Uterus (tissue), 4 donors: ENCODE results near the gene HSPA14. TPM values are rescaled to one million over a fixed set of nuclear protein-coding genes. Genes with fewer than 3 reads are reported as not detected.

Source experiments
- DNase-seq, 2 donors: peaks; one replicate each; pipeline ENCODE4 v3.0.0-alpha.2; 2019 to 2020
- H3K27ac ChIP-seq, 2 donors: fragments of 200-600 bp; sonication (generic); 1 replicate in 1 of 2; 2 replicates in 1 of 2; pipeline ENCODE4 v1.5.1; 2016 to 2018
- H3K27me3 ChIP-seq, 2 donors: fragments of 200-600 bp; sonication (generic); one replicate each; pipeline ENCODE4 v1.5.1; 2018 to 2019; ENCODE audit warnings: control low read depth in 1 of 2
- H3K36me3 ChIP-seq, 2 donors: fragments of 200-600 bp; sonication (generic); one replicate each; pipeline ENCODE4 v1.5.1; 2019; ENCODE audit warnings: control low read depth in 1 of 2
- H3K4me1 ChIP-seq, 2 donors: fragments of 200-600 bp; sonication (generic); one replicate each; pipeline ENCODE4 v1.5.1; 2018 to 2019; ENCODE audit warnings: control low read depth in 1 of 2
- H3K4me3 ChIP-seq, 2 donors: fragments of 200-600 bp; sonication (generic); 1 replicate in 1 of 2; 2 replicates in 1 of 2; pipeline ENCODE4 v1.5.1; 2018 to 2019; ENCODE audit warnings: mild to moderate bottlenecking in 1 of 2
- H3K9me3 ChIP-seq, 2 donors: fragments of 200-600 bp; sonication (generic); one replicate each; pipeline ENCODE4 v1.5.1; 2019; ENCODE audit warnings: control low read depth in 1 of 2
- CTCF ChIP-seq, 4 experiments: fragments of 200-600 bp in 2 of 4; fragments of 450-650 bp in 2 of 4; sonication (generic) in 2 of 4; IDR thresholded peaks; one replicate each; pipeline ENCODE4 v1.5.1; 2016 to 2019; ENCODE audit warnings: antibody characterized with exemption in 4 of 4, mild to moderate bottlenecking in 2 of 4, moderate library complexity in 1 of 4
- POLR2A ChIP-seq, 2 donors: fragments of 450-650 bp; IDR thresholded peaks; one replicate each; pipeline ENCODE4 v1.6.1; 2016; ENCODE audit warnings: antibody characterized with exemption in 2 of 2, mild to moderate bottlenecking in 1 of 2, moderate library complexity in 1 of 2
- intact Hi-C: fragments of 100-400 bp; cut with DNase I; formaldehyde crosslinking; loops from one replicate; pipeline ENCODE4 v1.15.1; 2023; ENCODE audit warnings: low total_unique reads
- total RNA-seq, 4 donors: library from RNA; depleted of rRNA in 3 of 4; stranded (reverse); fragments of >200 nt in 3 of 4; gene quantifications; one replicate each; pipeline versions ENCODE4 v1.1.0 to v1.2.4, GENCODE V29; 2014 to 2023
- donor health status: DM: yes; HTN: yes; CAD: no.

HSPA14 gene
- total RNA-seq, 4 donors from 2014 or later, result 10.4 to 19.4 (median 13.8) TPM

- intact Hi-C loops, result no loop called here
- TF ChIP-seq CTCF (IDR thresholded peaks at IDR 0.05) (no peak), POLR2A (IDR thresholded peaks at IDR 0.05) (no peak)
- no peak overlapping the region for H3K27ac ChIP-seq
- H3K36me3 ChIP-seq, result no peaks in the 10 kb centered on the region
- H3K9me3 ChIP-seq, result no peaks in the 10 kb centered on the region
- no peak overlapping the region for H3K4me3 ChIP-seq
- no peaks in the 10 kb centered on the region for H3K27me3 ChIP-seq
- no peak for DNase-seq
- H3K4me1 ChIP-seq, result no peaks in the 10 kb centered on the region
Observed at GRCh38 chr10:14823966-14824365, 14.1 kb upstream of the HSPA14 start.

GRCh38 chr10:14826076-14826829 is 11.9 kb upstream of the HSPA14 start:
- Histone ChIP-seq H3K27me3 (no peaks in the 10 kb centered on the region), H3K4me1 (no peaks in the 10 kb centered on the region), H3K36me3 (no peaks in the 10 kb centered on the region), H3K4me3 (no peak overlapping the region), H3K27ac (no peak overlapping the region), H3K9me3 (no peaks in the 10 kb centered on the region)
- intact Hi-C loops, result no loop called here
- DNase-seq, result no peak
- TF ChIP-seq POLR2A (IDR thresholded peaks at IDR 0.05) (no peak), CTCF (IDR thresholded peaks at IDR 0.05) (no peak)

- intact Hi-C loops, result no loop called here
- DNase-seq, result no peak
Observed at GRCh38 chr10:14833106-14833505, 5.0 kb upstream of the HSPA14 start.

GRCh38 chr10:14836208-14836607 is 1.9 kb upstream of the HSPA14 start:
- Histone ChIP-seq H3K4me3 (no peak overlapping the region), H3K4me1 (peaks cover 5% of the 10 kb centered on the region in 2 donors), H3K9me3 (no peaks in the 10 kb centered on the region), H3K36me3 (no peaks in the 10 kb centered on the region), H3K27ac (peak overlapping the region in 1 of 2 donors; percentile 94), H3K27me3 (no peaks in the 10 kb centered on the region)
- DNase-seq, result no peak
- intact Hi-C loops, result no loop called here
- TF ChIP-seq POLR2A (IDR thresholded peaks at IDR 0.05), result no peak
- TF ChIP-seq CTCF (IDR thresholded peaks at IDR 0.05), result no peak

More at GRCh38 chr10:14833106-14833505, 5.0 kb upstream of the HSPA14 start:
- no peaks in the 10 kb centered on the region for H3K27me3 ChIP-seq
- no peaks in the 10 kb centered on the region for H3K9me3 ChIP-seq
- TF ChIP-seq POLR2A (IDR thresholded peaks at IDR 0.05) (no peak), CTCF (IDR thresholded peaks at IDR 0.05) (no peak)
- H3K4me3 ChIP-seq, result no peak overlapping the region
- H3K27ac ChIP-seq, result no peak overlapping the region
- H3K36me3 ChIP-seq, result no peaks in the 10 kb centered on the region
- H3K4me1 ChIP-seq, result peaks cover 0 to 5% of the 10 kb centered on the region in 2 donors

- TF ChIP-seq CTCF (IDR thresholded peaks at IDR 0.05) (no peak), POLR2A (IDR thresholded peaks at IDR 0.05) (no peak)
- H3K9me3 ChIP-seq, result no peaks in the 10 kb centered on the region
- H3K4me3 ChIP-seq, result peak overlapping the region; percentile 96
- DNase-seq, result no peak
- no peaks in the 10 kb centered on the region for H3K36me3 ChIP-seq
- peaks cover 5% of the 10 kb centered on the region in 2 donors for H3K4me1 ChIP-seq
- no peaks in the 10 kb centered on the region for H3K27me3 ChIP-seq
- intact Hi-C loops, result no loop called here
- H3K27ac ChIP-seq, result peak overlapping the region; percentile 93 to 94
Observed at GRCh38 chr10:14837003-14837756, 926 bp upstream of the HSPA14 start.
